ENCODE measurements around the gene ADAMTSL5. TPM values are rescaled to one million over a fixed set of nuclear protein-coding genes. Genes with fewer than 3 reads are reported as not detected.

The ADAMTSL5 gene
- total RNA-seq, 4 donors from 2014 or later, result 13.5 to 20.8 (median 18.8) TPM

GRCh38 chr19:1461862-1462261, 51.0 kb downstream of the ADAMTSL5 start:
- Histone ChIP-seq H3K9me3 (no peaks in the 10 kb centered on the region), H3K36me3 (peaks cover 0 to 15% (median 7%) of the 10 kb centered on the region in 3 donors), H3K27me3 (peaks cover 7 to 62% (median 11%) of the 10 kb centered on the region in 4 donors), H3K27ac (no peak overlapping the region), H3K4me1 (peaks cover 13 to 28% (median 16%) of the 10 kb centered on the region in 3 donors), H3K4me3 (no peak overlapping the region)
- DNase-seq, result no peak
- no peak for TF ChIP-seq CTCF (IDR thresholded peaks at IDR 0.05)
- TF ChIP-seq POLR2A (IDR thresholded peaks at IDR 0.05), result no peak
- 87 to 100% methylated on average over 2 to 6 of the region's 24 CpGs for WGBS, 2 donors
- intact Hi-C loops (cut with DNase I), result no loop called here

DNA sequence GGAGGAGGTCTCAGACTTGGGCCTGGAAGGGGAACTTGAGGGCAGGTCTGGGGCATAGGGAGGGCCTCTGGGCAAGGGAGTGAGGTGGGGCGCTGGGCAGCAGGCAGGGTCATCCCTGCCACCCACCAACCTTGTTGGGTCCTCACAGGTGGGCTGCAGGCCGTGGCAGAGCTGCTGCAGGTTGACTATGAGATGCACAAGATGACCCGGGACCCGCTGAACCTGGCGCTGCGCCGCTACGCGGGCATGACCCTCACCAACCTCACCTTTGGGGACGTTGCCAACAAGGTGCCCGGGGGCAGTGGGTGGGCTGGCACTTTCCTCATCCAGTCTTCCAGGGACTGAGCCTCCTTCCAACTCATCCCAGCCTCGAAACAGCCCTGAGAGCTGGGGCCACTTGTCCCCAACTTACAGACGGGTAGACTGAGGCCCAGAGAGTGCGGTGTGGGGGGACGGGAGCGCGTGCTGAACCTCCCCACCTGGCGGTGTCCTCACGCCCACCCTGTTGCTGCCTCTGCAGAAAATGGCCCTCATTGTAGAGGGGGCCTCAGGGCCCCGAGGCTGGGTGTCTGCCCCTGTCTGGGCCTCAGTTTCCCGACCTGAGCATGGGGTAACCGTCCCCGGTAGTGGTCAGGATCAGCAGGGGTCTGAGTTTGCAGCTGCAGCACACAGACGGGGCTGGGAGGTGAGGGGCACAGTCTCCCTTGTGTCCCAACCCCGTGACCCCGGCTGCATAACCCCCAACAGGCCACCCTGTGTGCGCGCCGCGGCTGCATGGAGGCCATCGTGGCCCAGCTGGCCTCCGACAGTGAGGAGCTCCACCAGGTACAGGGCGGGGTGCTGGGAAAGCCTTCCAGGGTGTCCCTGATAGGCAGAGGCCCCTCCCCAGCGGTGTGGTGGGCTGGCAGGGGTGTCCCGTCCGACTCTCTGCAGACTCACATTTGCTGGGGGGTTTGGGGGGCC, 52.5 kb downstream of the ADAMTSL5 start:
- Histone ChIP-seq H3K9me3 (no peaks in the 10 kb centered on the region), H3K27me3 (peaks cover 5 to 62% (median 9%) of the 10 kb centered on the region in 4 donors), H3K27ac (no peak overlapping the region), H3K4me3 (no peak overlapping the region), H3K4me1 (peaks cover 6 to 28% (median 11%) of the 10 kb centered on the region in 3 donors), H3K36me3 (peaks cover 0 to 15% (median 7%) of the 10 kb centered on the region in 3 donors)
- no peak for DNase-seq
- WGBS, 2 donors, result 86 to 97% methylated on average over 4 to 6 of the region's 36 CpGs
- TF ChIP-seq CTCF (IDR thresholded peaks at IDR 0.05) (no peak), POLR2A (IDR thresholded peaks at IDR 0.05) (no peak)
- intact Hi-C loops (cut with DNase I), result no loop called here

GRCh38 chr19:1459479-1459878, 53.3 kb downstream of the ADAMTSL5 start:
- TF ChIP-seq CTCF (IDR thresholded peaks at IDR 0.05) (no peak), POLR2A (IDR thresholded peaks at IDR 0.05) (no peak)
- 71 to 83% methylated on average over 2 to 6 of the region's 9 CpGs for WGBS, 2 donors
- H3K9me3 ChIP-seq, result no peaks in the 10 kb centered on the region
- peaks cover 10 to 32% (median 14%) of the 10 kb centered on the region in 3 donors for H3K4me1 ChIP-seq
- H3K36me3 ChIP-seq, result peaks cover 0 to 15% (median 7%) of the 10 kb centered on the region in 3 donors
- intact Hi-C loops (cut with DNase I), result loop anchor here (10.0 kb wide), 1 partner anchor 175 kb away; the partner anchor contains the start of gene EFNA2
- no peak overlapping the region for H3K27ac ChIP-seq
- DNase-seq, result no peak
- H3K27me3 ChIP-seq, result peaks cover 5 to 62% (median 9%) of the 10 kb centered on the region in 4 donors
- H3K4me3 ChIP-seq, result no peak overlapping the region

DNA sequence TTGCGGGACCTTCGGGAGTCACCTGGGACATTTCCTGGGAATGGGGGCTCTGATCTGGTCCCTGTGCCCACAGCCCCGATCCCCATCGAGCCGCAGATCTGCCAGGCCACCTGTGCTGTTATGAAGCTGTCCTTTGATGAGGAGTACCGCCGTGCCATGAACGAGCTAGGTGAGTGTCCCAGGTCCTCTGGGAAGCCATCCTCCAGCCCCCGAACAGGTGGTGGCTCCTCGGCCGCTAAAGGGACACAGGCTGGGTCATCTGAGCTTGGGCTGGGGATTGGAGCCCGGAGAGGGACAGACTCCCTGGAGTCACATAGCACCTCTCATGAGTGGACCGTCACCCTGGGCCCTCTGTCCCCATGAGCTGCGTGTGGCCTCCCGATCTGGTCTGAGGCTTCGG, 54.9 kb downstream of the ADAMTSL5 start:
- H3K4me1 ChIP-seq, result peaks cover 19 to 46% (median 20%) of the 10 kb centered on the region in 3 donors
- DNase-seq, result no peak
- 87% methylated on average over 10 of the region's 16 CpGs; no CpG with 5 or more reads in 1 of the 2 donors for WGBS, 2 donors
- no peak for TF ChIP-seq CTCF (IDR thresholded peaks at IDR 0.05)
- H3K27me3 ChIP-seq, result peaks cover 9 to 70% (median 15%) of the 10 kb centered on the region in 4 donors
- H3K36me3 ChIP-seq, result peaks cover 0 to 15% (median 7%) of the 10 kb centered on the region in 3 donors
- no peak overlapping the region for H3K27ac ChIP-seq
- intact Hi-C loops (cut with DNase I), result loop anchor here (10.0 kb wide), 1 partner anchor 173 kb away; the partner anchor contains the start of gene EFNA2
- no peaks in the 10 kb centered on the region for H3K9me3 ChIP-seq
- no peak overlapping the region for H3K4me3 ChIP-seq

Measured in esophagus squamous epithelium (tissue), 5 donors.